Measurements from ENCODE around the gene BMPR1A. TPM values are rescaled to one million over a fixed set of nuclear protein-coding genes. Genes with fewer than 3 reads are reported as not detected.

The BMPR1A gene
- total and polyA plus RNA-seq, 2 of the 13 experiments (the other 11 are each of a cell fraction or from before 2014, with no cell fraction given) = 17.8 to 44.2 TPM

GRCh38 chr10:86710987-86711512 lies 45.4 kb upstream of the BMPR1A start (continued):
- TF ChIP-seq GRHL1 (CRISPR knock-in tag; conservative IDR thresholded peaks at IDR 0.05) (no peak), XBP1 (CRISPR knock-in tag; IDR thresholded peaks at IDR 0.05) (no peak), DRAP1 (CRISPR knock-in tag; IDR thresholded peaks at IDR 0.05) (no peak), ZNF552 (CRISPR knock-in tag; IDR thresholded peaks at IDR 0.05; ENCODE audit: borderline replicate concordance) (no peak), ELF4 (CRISPR knock-in tag; IDR thresholded peaks at IDR 0.05; ENCODE audit: borderline replicate concordance) (no peak), RBM39 (IDR thresholded peaks at IDR 0.05; ENCODE audit: low read depth, low read length, poor library complexity, severe bottlenecking) (peak; percentile 39), ZNF331 (CRISPR knock-in tag; IDR thresholded peaks at IDR 0.05) (peak; percentile 14; the same call in 1 of the 2 replicates), HDAC1 (CRISPR knock-in tag; IDR thresholded peaks at IDR 0.05) (peak; percentile 68), ATF7-NPFF (CRISPR knock-in tag; IDR thresholded peaks at IDR 0.05; ENCODE audit: low read depth) (0 out of 2 replicates have a peak, but pooled peaks have one; percentile 75), ZNF574 (CRISPR knock-in tag; IDR thresholded peaks at IDR 0.05) (peak; percentile 75), FOXO1 (CRISPR knock-in tag; IDR thresholded peaks at IDR 0.05) (0 out of 2 replicates have a peak, but pooled peaks have one; percentile 5), THRA (CRISPR knock-in tag; IDR thresholded peaks at IDR 0.05; ENCODE audit: borderline replicate concordance) (0 out of 2 replicates have a peak, but pooled peaks have one; percentile 11), FOXP1 (IDR thresholded peaks at IDR 0.05) (no peak), FOXP1 (CRISPR knock-in tag; IDR thresholded peaks at IDR 0.05) (no peak), FOSL2 (CRISPR knock-in tag; IDR thresholded peaks at IDR 0.05) (no peak), TBL1XR1 (IDR thresholded peaks at IDR 0.05; ENCODE audit: borderline replicate concordance, low read length, partially characterized antibody) (no peak), ATF4 (CRISPR knock-in tag; IDR thresholded peaks at IDR 0.05) (no peak), GABPA (IDR thresholded peaks at IDR 0.05; ENCODE audit: low read depth, low read length) (peak; percentile 48), GABPA (CRISPR knock-in tag; IDR thresholded peaks at IDR 0.05; ENCODE audit: low read depth) (peak; percentile 62), SATB2 (CRISPR knock-in tag; IDR thresholded peaks at IDR 0.05) (no peak), CERS6 (CRISPR knock-in tag; IDR thresholded peaks at IDR 0.05) (no peak), ZNF772 (CRISPR knock-in tag; IDR thresholded peaks at IDR 0.05) (no peak), ADNP (CRISPR knock-in tag; IDR thresholded peaks at IDR 0.05) (no peak)

All from HepG2 (cell line).